ENCODE results near the gene TNFRSF11A. TPM values are rescaled to one million over a fixed set of nuclear protein-coding genes. Genes with fewer than 3 reads are reported as not detected.

Gene TNFRSF11A
- total RNA-seq, 1 experiment from 2014 or later, result 0.16 TPM

GRCh38 chr18:62312851-62313250 lies 12.3 kb upstream of the TNFRSF11A start:
- DNase-seq, result no peak
- Histone ChIP-seq H3K27me3 (replicated peaks; ENCODE audit: control insufficient read depth, insufficient read depth, low read length) (no peaks in the 10 kb centered on the region), H3K36me3 (ENCODE audit: control insufficient read depth, insufficient read depth, low read length) (no peaks in the 10 kb centered on the region), H3K9me3 (no peaks in the 10 kb centered on the region), H3K4me1 (no peaks in the 10 kb centered on the region), H3K4me3 (ENCODE audit: low read depth, low read length) (no peak overlapping the region)
- H3K36me3 Mint-ChIP-seq (ENCODE audit: insufficient read depth, unreplicated experiment), result no peaks in the 10 kb centered on the region
- ChIA-PET CTCF (no interaction called here), POLR2A (no interaction called here)
- H3K27me3 Mint-ChIP-seq (ENCODE audit: insufficient read depth, unreplicated experiment), result no peaks in the 10 kb centered on the region
- no peaks in the 10 kb centered on the region for H3K9me3 Mint-ChIP-seq (ENCODE audit: unreplicated experiment)
- no peak overlapping the region for H3K4me3 Mint-ChIP-seq (ENCODE audit: unreplicated experiment)
- TF ChIP-seq CTCF (IDR thresholded peaks at IDR 0.05; ENCODE audit: insufficient read depth in 1 of 2, low read depth in 1 of 2, low read length in 1 of 2, severe bottlenecking in 1 of 2, unreplicated experiment in 1 of 2), result no peak
- intact Hi-C loops (cut with micrococcal nuclease; ENCODE audit: unreplicated experiment), result no loop called here
- no TSS peak for BruUV-seq (replicated peaks)
- H3K27ac Mint-ChIP-seq (ENCODE audit: unreplicated experiment), result no peak overlapping the region
- no peaks in the 10 kb centered on the region for H3K4me1 Mint-ChIP-seq (ENCODE audit: low read depth, unreplicated experiment)

GRCh38 chr18:62318228-62319180 lies 6.6 kb upstream of the TNFRSF11A start:
- ChIA-PET CTCF (no interaction called here), POLR2A (no interaction called here)

GRCh38 chr18:62321201-62321600 lies 3.9 kb upstream of the TNFRSF11A start:
- no peaks in the 10 kb centered on the region for H3K4me1 ChIP-seq
- no peaks in the 10 kb centered on the region for H3K36me3 Mint-ChIP-seq (ENCODE audit: insufficient read depth, unreplicated experiment)
- H3K36me3 ChIP-seq (ENCODE audit: control insufficient read depth, insufficient read depth, low read length), result no peaks in the 10 kb centered on the region
- H3K9me3 ChIP-seq, result no peaks in the 10 kb centered on the region
- BruUV-seq (replicated peaks), result no TSS peak
- no peaks in the 10 kb centered on the region for H3K9me3 Mint-ChIP-seq (ENCODE audit: unreplicated experiment)
- no peaks in the 10 kb centered on the region for H3K4me1 Mint-ChIP-seq (ENCODE audit: low read depth, unreplicated experiment)
- ChIA-PET CTCF (interaction anchor here (0.7 kb wide), 1 partner anchor 972 kb away, joined by 5 read pairs; no protein-coding TSS in a partner anchor), POLR2A (no interaction called here)
- peaks cover 4% of the 10 kb centered on the region for H3K27me3 Mint-ChIP-seq (ENCODE audit: insufficient read depth, unreplicated experiment)
- TF ChIP-seq CTCF (IDR thresholded peaks at IDR 0.05; ENCODE audit: insufficient read depth in 1 of 2, low read depth in 1 of 2, low read length in 1 of 2, severe bottlenecking in 1 of 2, unreplicated experiment in 1 of 2), result no peak
- intact Hi-C loops (cut with micrococcal nuclease; ENCODE audit: unreplicated experiment), result no loop called here
- DNase-seq, result no peak
- no peaks in the 10 kb centered on the region; the same call in 1 of the 2 replicates for H3K27me3 ChIP-seq (replicated peaks; ENCODE audit: control insufficient read depth, insufficient read depth, low read length)
- no peak overlapping the region for H3K4me3 Mint-ChIP-seq (ENCODE audit: unreplicated experiment)
- H3K27ac Mint-ChIP-seq (ENCODE audit: unreplicated experiment), result no peak overlapping the region
- no peak overlapping the region for H3K4me3 ChIP-seq (ENCODE audit: low read depth, low read length)

More at GRCh38 chr18:62318228-62319180, 6.6 kb upstream of the TNFRSF11A start:
- Histone ChIP-seq H3K27me3 (replicated peaks; ENCODE audit: control insufficient read depth, insufficient read depth, low read length) (no peaks in the 10 kb centered on the region), H3K9me3 (no peaks in the 10 kb centered on the region), H3K36me3 (ENCODE audit: control insufficient read depth, insufficient read depth, low read length) (no peaks in the 10 kb centered on the region), H3K4me1 (no peaks in the 10 kb centered on the region), H3K4me3 (ENCODE audit: low read depth, low read length) (no peak overlapping the region)
- Mint-ChIP-seq H3K27ac (ENCODE audit: unreplicated experiment) (no peak overlapping the region), H3K27me3 (ENCODE audit: insufficient read depth, unreplicated experiment) (peaks cover 4% of the 10 kb centered on the region), H3K4me3 (ENCODE audit: unreplicated experiment) (no peak overlapping the region), H3K4me1 (ENCODE audit: low read depth, unreplicated experiment) (no peaks in the 10 kb centered on the region), H3K9me3 (ENCODE audit: unreplicated experiment) (no peaks in the 10 kb centered on the region), H3K36me3 (ENCODE audit: insufficient read depth, unreplicated experiment) (no peaks in the 10 kb centered on the region)
- intact Hi-C loops (cut with micrococcal nuclease; ENCODE audit: unreplicated experiment), result no loop called here
- no peak for DNase-seq
- no TSS peak for BruUV-seq (replicated peaks)
- no peak for TF ChIP-seq CTCF (IDR thresholded peaks at IDR 0.05; ENCODE audit: insufficient read depth in 1 of 2, low read depth in 1 of 2, low read length in 1 of 2, severe bottlenecking in 1 of 2, unreplicated experiment in 1 of 2)
